GM12892 (cell line): Measurements from ENCODE around the gene PAPSS2.

Experiments used
- POLR2A ChIP-seq: IDR thresholded peaks from 2 replicates; pipeline ENCODE4 v1.6.1; 2011; ENCODE audit warnings: low read depth, low read length, control low read depth
- POLR2AphosphoS5 ChIP-seq: IDR thresholded peaks from 2 replicates; pipeline ENCODE4 v1.6.1; 2011; ENCODE audit warnings: low read depth, low read length, control low read depth
- TAF1 ChIP-seq: IDR thresholded peaks from 2 replicates; pipeline ENCODE4 v1.6.1; 2011; ENCODE audit warnings: low read depth, mild to moderate bottlenecking, control low read depth, low read length, borderline replicate concordance

DNA sequence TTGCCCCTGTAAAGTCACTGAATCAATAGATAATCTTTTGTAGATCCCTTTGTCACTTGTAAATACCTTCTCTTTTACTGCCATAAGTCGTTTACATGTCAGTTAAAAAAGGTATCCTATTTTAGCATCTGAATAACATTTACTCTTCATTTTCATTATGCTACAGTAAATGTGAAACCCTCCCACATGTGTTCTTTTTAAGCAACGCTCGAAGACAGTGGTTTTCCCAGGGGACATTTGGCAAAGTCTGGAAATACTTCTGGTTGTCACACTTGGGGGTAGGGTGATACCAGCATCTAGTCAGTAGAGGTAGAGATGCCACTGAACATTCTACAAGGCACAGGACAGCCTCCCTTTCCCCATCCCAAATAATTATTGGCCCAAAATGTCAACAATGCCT, 134.6 kb downstream of the PAPSS2 start:
- TF ChIP-seq POLR2AphosphoS5 (no peak), POLR2A (no peak), TAF1 (no peak)
